Epithelial cell of alveolus of lung (primary cell): ENCODE results near the gene CDKN1B. TPM values are rescaled to one million over a fixed set of nuclear protein-coding genes. Genes with fewer than 3 reads are reported as not detected.

Source experiments
- total RNA-seq: library from RNA; depleted of rRNA; stranded (reverse); fragments of >200 nt; gene quantifications from 2 replicates; pipeline ENCODE4 v1.2.1, GENCODE V29; 2015

CDKN1B gene
- total RNA-seq, result 26.8 and 68.6 TPM in 2 replicates

GRCh38 chr12:12716793-12717585 lies at the start of gene CDKN1B:
Gene CDKN1B (plus strand): TSS chr12:12717368. CDS start chr12:12717840, 472 bp downstream.

Other genes starting within 250 kb of the CDKN1B start
- gene DUSP16, start 154.5 kb upstream of the CDKN1B start, total RNA-seq, result 9.6 and 15.4 TPM in 2 replicates
- 20.4 and 21.1 TPM in 2 replicates for gene CREBL2, start 105.5 kb upstream of the CDKN1B start, total RNA-seq
- gene GPR19, start 21.2 kb upstream of the CDKN1B start, total RNA-seq, result 0.13 TPM in 1 of 2 replicates, not detected in the other
- gene APOLD1, start 68.3 kb downstream of the CDKN1B start, total RNA-seq, result 2.8 and 15.8 TPM in 2 replicates
- gene DDX47, start 96.0 kb downstream of the CDKN1B start, total RNA-seq, result 52.7 and 64.0 TPM in 2 replicates
- gene GPRC5A, start 174.2 kb downstream of the CDKN1B start, total RNA-seq, result 9.4 and 35.4 TPM in 2 replicates
- gene GPRC5D, start 234.8 kb downstream of the CDKN1B start, total RNA-seq, result not detected in 2 replicates